HCT116 (cell line): Measurements from ENCODE around the gene RGS12. TPM values are rescaled to one million over a fixed set of nuclear protein-coding genes. Genes with fewer than 3 reads are reported as not detected.

Source experiments
- ATAC-seq: fragments of 200-7000 bp; cut with Tn5 transposase; 2 replicates; pipeline ENCODE4 v1.9.1; 2020; ENCODE audit warnings: mild to moderate bottlenecking, moderate library complexity
- BruUV-seq: library from RNA; stranded (reverse); fragments of 400-500 nt; replicated peaks from 2 replicates; lab custom pipeline; 2021; lab: Mats Ljungman, UMichigan
- CTCF ChIA-PET: fragments of 300-600 bp; sonication (Branson Sonifier 250); formaldehyde crosslinking; loops from one replicate; lab custom pipeline; 2021; ENCODE audit warnings: antibody characterized with exemption; lab: Charles Lee
- POLR2A ChIA-PET: fragments of 300-600, 350-600 bp; sonication (Branson Sonifier 250); formaldehyde crosslinking; loops from one replicate; lab custom pipeline; 2021; ENCODE audit warnings: antibody characterized with exemption; lab: Charles Lee
- RAD21 ChIA-PET, 2 experiments: fragments of 300-600 bp; sonication (Branson Sonifier 250); formaldehyde crosslinking; loops; one replicate each; lab custom pipeline; 2023; ENCODE audit warnings: low total read pairs in 2 of 2; ENCODE audit not compliant: uncharacterized antibody in 2 of 2, unreplicated experiment in 2 of 2, low non-redundant PET in 1 of 2; lab: Charles Lee
- DNase-seq: peaks from one replicate; pipeline ENCODE4 v3.0.0-alpha.2; 2010; ENCODE audit warnings: low read depth, low spot score
- H2AFZ ChIP-seq: fragments of 200-600 bp; shearing (Covaris generic), sonication (generic); 2 replicates; pipeline ENCODE4 v1.6.1; 2017; ENCODE audit warnings: low read depth, mixed run types, mixed read lengths, antibody characterized with exemption, low read length; ENCODE audit not compliant: poor library complexity, severe bottlenecking
- H3K27ac ChIP-seq: 2 replicates; pipeline ENCODE4 v1.5.1; 2012; ENCODE audit warnings: low read depth, low read length
- H3K27me3 ChIP-seq: fragments of 200-600 bp; sonication (generic); 2 replicates; pipeline ENCODE4 v1.6.1; 2016; ENCODE audit warnings: mixed run types, low read length, mixed read lengths; ENCODE audit not compliant: insufficient read depth
- H3K36me3 ChIP-seq, 2 experiments: fragments of 200-500 bp in 1 of 2; fragments of 200-600 bp in 1 of 2; sonication (Bioruptor generic) in 1 of 2; sonication (generic) in 1 of 2; 2 replicates each; pipeline versions ENCODE4 v1.5.1 to v1.6.1; 2014 to 2016; ENCODE audit warnings: low read length in 2 of 2, inconsistent platforms in 1 of 2, mixed read lengths in 1 of 2, mixed run types in 1 of 2; ENCODE audit not compliant: insufficient read depth in 2 of 2, control insufficient read depth in 1 of 2
- H3K4me1 ChIP-seq, 2 experiments: fragments of 200-600 bp in 1 of 2; sonication (generic) in 1 of 2; 2 replicates each; pipeline versions ENCODE4 v1.5.1 to v1.6.1; 2012 to 2017; ENCODE audit warnings: low read length in 2 of 2, inconsistent platforms in 1 of 2, mild to moderate bottlenecking in 1 of 2, mixed read lengths in 1 of 2, mixed run types in 1 of 2, moderate library complexity in 1 of 2; ENCODE audit not compliant: insufficient read depth in 2 of 2, control insufficient read depth in 1 of 2
- H3K4me2 ChIP-seq: fragments of 200-600 bp; sonication (generic); 2 replicates; pipeline ENCODE4 v1.6.1; 2017; ENCODE audit warnings: mixed run types, low read length, mixed read lengths
- H3K4me3 ChIP-seq, 2 experiments: fragments of 200-600 bp in 1 of 2; sonication (generic) in 1 of 2; replicated peaks in 1 of 2; 2 replicates each; pipeline ENCODE4 v1.5.1; 2011 to 2016; ENCODE audit warnings: low read length in 2 of 2, control low read depth in 1 of 2, low read depth in 1 of 2, mild to moderate bottlenecking in 1 of 2, mixed read lengths in 1 of 2, mixed run types in 1 of 2
- H3K79me2 ChIP-seq: fragments of 200-600 bp; sonication (generic); 2 replicates; pipeline ENCODE4 v1.6.1; 2017; ENCODE audit warnings: mild to moderate bottlenecking, mixed run types, low read length, moderate library complexity, mixed read lengths; ENCODE audit not compliant: insufficient read depth
- H3K9ac ChIP-seq: fragments of 200-600 bp; sonication (generic); 2 replicates; pipeline ENCODE4 v1.6.1; 2016; ENCODE audit warnings: low read length, mixed read lengths
- H3K9me2 ChIP-seq: fragments of 200-600 bp; sonication (generic), shearing (Covaris generic); 2 replicates; pipeline ENCODE4 v1.6.1; 2017; ENCODE audit warnings: mixed run types, mild to moderate bottlenecking, moderate library complexity; ENCODE audit not compliant: insufficient read depth
- H3K9me3 ChIP-seq, 2 experiments: fragments of 200-500 bp in 1 of 2; fragments of 200-600 bp in 1 of 2; sonication (Bioruptor generic) in 1 of 2; sonication (generic) in 1 of 2; 2 replicates each; pipeline ENCODE4 v1.6.1; 2014 to 2017; ENCODE audit warnings: low read length in 2 of 2, mixed read lengths in 2 of 2, inconsistent platforms in 1 of 2, low read depth in 1 of 2, mild to moderate bottlenecking in 1 of 2, mixed run types in 1 of 2, moderate library complexity in 1 of 2; ENCODE audit not compliant: control insufficient read depth in 1 of 2, insufficient read depth in 1 of 2
- H4K20me1 ChIP-seq: fragments of 200-600 bp; sonication (generic), shearing (Covaris generic); 2 replicates; pipeline ENCODE4 v1.6.1; 2017; ENCODE audit warnings: mixed run types, mild to moderate bottlenecking, moderate library complexity; ENCODE audit not compliant: insufficient read depth
- CEBPB ChIP-seq: IDR thresholded peaks from 2 replicates; pipeline ENCODE4 v1.6.1; 2012; ENCODE audit warnings: low read depth
- ELF1 ChIP-seq: IDR thresholded peaks from 2 replicates; pipeline ENCODE4 v1.6.1; 2012; ENCODE audit warnings: low read depth, borderline replicate concordance
- EZH2 ChIP-seq: fragments of 200-600 bp; sonication (generic); IDR thresholded peaks from 2 replicates; pipeline ENCODE4 v1.6.1; 2017; ENCODE audit warnings: antibody characterized with exemption, mixed run types
- EZH2phosphoT487 ChIP-seq: fragments of 200-600 bp; IDR thresholded peaks from 2 replicates; pipeline ENCODE4 v1.6.1; 2018; ENCODE audit warnings: antibody characterized with exemption, borderline replicate concordance
- JUND ChIP-seq: IDR thresholded peaks from 2 replicates; pipeline ENCODE4 v1.6.1; 2012
- SP1 ChIP-seq: IDR thresholded peaks from 2 replicates; pipeline ENCODE4 v1.6.1; 2012; ENCODE audit warnings: low read depth
- SRF ChIP-seq: IDR thresholded peaks from 2 replicates; pipeline ENCODE4 v1.6.1; 2012; ENCODE audit warnings: low read depth
- TCF7L2 ChIP-seq: IDR thresholded peaks from 2 replicates; pipeline ENCODE4 v1.7.0; 2011; ENCODE audit warnings: borderline replicate concordance, inconsistent platforms; ENCODE audit not compliant: insufficient read depth, insufficient read length; ENCODE audit errors: extremely low read depth
- ZFX ChIP-seq: fragments of 450-650 bp; IDR thresholded peaks from 2 replicates; pipeline ENCODE4 v1.6.1; 2017
- ZNF274 ChIP-seq: fragments of 200-500 bp; sonication (Bioruptor generic); IDR thresholded peaks from 2 replicates; pipeline ENCODE4 v1.6.1; 2014; ENCODE audit warnings: mild to moderate bottlenecking, low read depth, low read length, inconsistent platforms
- intact Hi-C: fragments of 100-400 bp; cut with micrococcal nuclease; formaldehyde crosslinking; loops from 2 replicates; pipeline ENCODE4 v1.10.0; 2022
- total RNA-seq: library from RNA; stranded (reverse); gene quantifications from one replicate; pipeline ENCODE4 v1.2.1, GENCODE V29; 2021; ENCODE audit not compliant: unreplicated experiment

The RGS12 gene
- total RNA-seq, 1 experiment from 2014 or later = 22.2 TPM

- H4K20me1 ChIP-seq = no peaks in the 10 kb centered on the region
- ChIA-PET POLR2A (no interaction called here), CTCF (no interaction called here), RAD21 (no interaction called here)
- no TSS peak for BruUV-seq
- no peak for DNase-seq
- no peaks in the 10 kb centered on the region for H3K9me2 ChIP-seq
- no peaks in the 10 kb centered on the region for H3K4me1 ChIP-seq
- TF ChIP-seq SRF (no peak), SP1 (no peak), EZH2 (no peak)
- intact Hi-C loops = no loop called here
- H3K36me3 ChIP-seq = no peaks in the 10 kb centered on the region; a peak in 1 of 4 replicates
- ATAC-seq = no peak
- no peak overlapping the region for H3K4me3 ChIP-seq
- no peaks in the 10 kb centered on the region for H3K27me3 ChIP-seq
- no peak overlapping the region for H2AFZ ChIP-seq
- H3K27ac ChIP-seq = no peak overlapping the region
- H3K9me3 ChIP-seq = no peaks in the 10 kb centered on the region
- H3K9ac ChIP-seq = no peak overlapping the region
- no peak overlapping the region for H3K4me2 ChIP-seq
- H3K79me2 ChIP-seq = no peaks in the 10 kb centered on the region
These were observed 29.3 kb downstream of the RGS12 start for GRCh38 chr4:3322059-3322550.

DNA sequence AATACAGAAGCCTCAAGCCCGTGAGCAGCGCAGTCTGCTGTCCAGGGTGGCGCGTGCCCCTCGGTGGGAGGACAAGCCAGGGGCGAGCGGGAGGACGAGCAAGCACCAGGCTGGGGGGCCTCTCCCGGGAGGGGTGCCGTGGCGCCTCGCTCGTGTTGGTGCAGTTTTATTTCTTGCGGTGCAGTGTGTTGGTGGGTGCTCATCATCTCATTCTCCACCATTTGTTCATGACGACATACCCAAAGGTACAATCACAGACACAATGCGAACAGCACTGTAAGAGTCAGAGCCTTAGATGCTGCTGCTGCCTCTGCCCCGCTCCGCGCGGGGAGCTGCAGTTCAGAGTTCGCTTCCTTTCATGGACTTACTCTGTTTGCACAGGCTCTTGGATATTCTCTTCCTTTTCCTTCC lies 30.3 kb downstream of the RGS12 start:
- RAD21 ChIA-PET = no interaction called here
- Histone ChIP-seq H3K9me2 (no peaks in the 10 kb centered on the region), H3K79me2 (no peaks in the 10 kb centered on the region), H3K4me3 (no peak overlapping the region), H3K4me1 (no peaks in the 10 kb centered on the region), H3K4me2 (no peak overlapping the region), H3K27ac (no peak overlapping the region), H3K36me3 (no peaks in the 10 kb centered on the region; a peak in 1 of 4 replicates), H3K9me3 (no peaks in the 10 kb centered on the region), H4K20me1 (no peaks in the 10 kb centered on the region), H3K27me3 (no peaks in the 10 kb centered on the region), H3K9ac (no peak overlapping the region), H2AFZ (no peak overlapping the region)
- CTCF ChIA-PET = no interaction called here
- no TSS peak for BruUV-seq
- POLR2A ChIA-PET = no interaction called here
- no peak for DNase-seq
- intact Hi-C loops = no loop called here
- TF ChIP-seq TCF7L2 (no peak), ELF1 (no peak), EZH2phosphoT487 (no peak), ZNF274 (no peak), CEBPB (no peak), JUND (no peak), ZFX (no peak)
- ATAC-seq = no peak
